Frontal cortex (tissue), 4 donors: Measurements from ENCODE around the gene PIGT. TPM values are rescaled to one million over a fixed set of nuclear protein-coding genes. Genes with fewer than 3 reads are reported as not detected.

ENCODE experiments used
- DNase-seq, 2 donors: peaks; one replicate each; pipeline ENCODE4 v3.0.0; 2012; ENCODE audit warnings: low spot score in 2 of 2
- FAIRE-seq: peaks from 2 replicates; lab custom pipeline; 2012; peaks lifted over from hg19 to GRCh38; lab: Jason Lieb, UNC
- total RNA-seq: library from RNA; depleted of rRNA; stranded (reverse); fragments of >200 nt; gene quantifications from one replicate; pipeline ENCODE4 v1.2.3, GENCODE V29; 2014
- donor health status: control.
- donor health status: control.
- donor health status: control.

The PIGT gene
- 10.2 TPM for total RNA-seq

DNA sequence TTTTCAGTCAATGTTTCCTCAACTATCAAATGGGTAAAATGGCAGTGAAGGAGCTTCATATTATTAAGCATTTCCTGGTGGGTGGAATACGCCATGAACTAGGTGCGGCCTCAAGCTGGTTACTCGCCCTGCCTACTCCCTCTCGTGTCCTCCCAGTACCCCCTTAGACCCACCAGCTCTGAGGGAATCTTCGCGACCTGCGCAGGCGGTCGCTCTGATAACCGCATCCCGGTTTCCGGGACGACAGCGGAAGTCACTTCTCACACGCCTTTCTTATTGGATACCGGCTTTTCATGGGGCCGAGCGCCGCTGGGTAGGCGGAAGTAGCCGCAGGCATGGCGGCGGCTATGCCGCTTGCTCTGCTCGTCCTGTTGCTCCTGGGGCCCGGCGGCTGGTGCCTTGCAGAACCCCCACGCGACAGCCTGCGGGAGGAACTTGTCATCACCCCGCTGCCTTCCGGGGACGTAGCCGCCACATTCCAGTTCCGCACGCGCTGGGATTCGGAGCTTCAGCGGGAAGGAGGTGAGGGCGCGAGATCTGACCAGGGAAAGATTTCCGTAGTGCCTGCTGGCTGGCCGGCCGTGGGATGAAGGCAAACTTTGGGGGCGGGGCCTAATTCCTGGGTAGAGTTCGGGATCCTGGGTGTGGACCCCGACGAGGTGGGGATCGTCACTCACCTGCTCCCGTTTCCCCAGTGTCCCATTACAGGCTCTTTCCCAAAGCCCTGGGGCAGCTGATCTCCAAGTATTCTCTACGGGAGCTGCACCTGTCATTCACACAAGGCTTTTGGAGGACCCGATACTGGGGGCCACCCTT, at the start of gene PIGT:
Gene PIGT (plus strand): TSS at position 320 of the 816 bp plus-strand sequence. CDS start 16 bp downstream, at position 336.
- peak; percentile 53 to 77 for DNase-seq
- FAIRE-seq, result no peak

DNA sequence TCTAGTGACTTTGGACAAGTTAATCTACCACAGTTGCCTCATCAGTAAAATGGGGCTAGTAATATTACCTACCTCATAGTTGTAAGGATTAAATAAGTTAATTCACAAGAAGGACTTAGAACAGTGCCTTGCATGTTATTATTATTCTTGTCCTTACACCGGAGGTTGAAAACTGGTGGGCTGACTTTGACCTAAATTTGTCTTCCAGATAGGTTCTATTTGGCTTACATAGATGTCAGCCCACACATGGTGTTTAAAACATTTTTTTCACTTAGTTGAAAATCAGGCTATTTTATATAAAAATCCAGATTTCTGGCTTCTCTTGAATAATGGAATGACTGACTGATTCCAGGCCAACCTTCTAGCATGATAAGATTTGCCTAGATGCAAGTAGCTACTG, 49.7 kb upstream of the PIGT start:
- no peak for FAIRE-seq
- DNase-seq, result no peak

DNA sequence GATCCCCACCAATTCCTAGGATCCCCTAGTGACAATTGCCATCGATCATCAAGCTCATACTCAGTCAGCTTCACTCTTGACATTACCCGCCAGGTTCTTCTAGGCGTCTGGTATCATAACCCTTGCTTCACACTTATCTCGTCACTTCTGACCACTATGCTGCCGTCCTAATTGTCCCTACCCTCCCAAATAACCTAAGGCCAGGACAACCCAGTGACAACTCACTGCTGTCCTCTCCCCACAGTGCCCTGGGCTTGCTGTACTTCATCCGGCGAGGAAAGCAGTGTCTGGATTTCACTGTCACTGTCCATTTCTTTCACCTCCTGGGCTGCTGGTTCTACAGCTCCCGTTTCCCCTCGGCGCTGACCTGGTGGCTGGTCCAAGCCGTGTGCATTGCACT, 49.3 kb upstream of the PIGT start:
- FAIRE-seq (no peak), DNase-seq (no peak)

DNA sequence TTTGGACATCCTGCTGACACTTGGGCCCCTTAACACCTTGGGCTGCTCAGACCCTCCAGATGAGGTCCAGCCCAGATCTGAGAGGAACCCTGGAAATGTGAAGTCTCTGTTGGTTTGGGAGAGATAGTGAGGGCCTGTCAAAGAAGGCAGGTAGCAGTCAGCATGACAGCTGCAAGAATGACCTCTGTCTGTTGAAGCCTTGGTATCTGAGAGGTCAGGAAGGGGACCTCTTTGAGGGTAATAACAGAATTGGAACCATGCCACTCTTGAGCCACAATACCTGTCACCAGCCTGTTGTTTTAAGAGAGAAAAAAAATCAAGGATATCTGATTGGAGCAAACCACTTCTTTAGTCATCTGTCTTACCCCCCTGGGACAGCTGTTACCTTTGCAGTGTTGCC, 48.8 kb upstream of the PIGT start:
- no peak for FAIRE-seq
- DNase-seq, result no peak

DNA sequence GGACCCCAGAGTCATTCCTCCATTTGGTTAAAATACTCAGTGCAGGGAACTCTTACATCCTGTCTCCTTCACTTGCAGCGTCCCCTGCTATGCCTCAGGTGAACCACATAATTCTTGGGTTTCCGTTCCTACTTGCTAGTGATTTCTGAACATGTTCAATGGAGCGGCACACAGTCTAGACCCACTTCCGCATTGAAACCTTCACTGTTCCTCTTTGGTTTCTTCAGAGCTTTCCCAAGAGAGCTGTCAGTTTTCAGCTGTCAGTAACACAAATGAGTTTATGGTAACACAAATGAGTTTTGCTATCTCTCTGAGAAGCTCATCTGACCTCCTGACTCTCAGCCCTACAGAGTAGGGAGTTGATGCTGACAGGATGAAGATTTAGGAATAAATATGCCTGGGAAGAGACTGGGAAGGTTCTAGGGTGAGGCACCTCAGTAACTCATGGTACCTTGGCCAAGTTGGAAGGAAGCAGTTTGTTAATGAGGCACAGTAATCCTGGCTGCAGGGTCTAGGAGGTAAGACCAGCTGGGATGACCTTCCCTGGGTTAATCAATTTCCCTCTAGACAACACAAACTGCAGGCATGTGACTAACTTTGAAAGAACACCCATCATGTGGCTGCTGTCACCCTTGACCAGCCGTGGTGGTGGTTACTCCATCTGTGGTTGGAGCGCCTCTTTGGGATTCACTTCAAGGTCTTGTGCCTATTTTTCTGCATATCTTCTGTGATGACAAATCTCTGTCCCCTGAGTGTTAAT, 47.5 kb upstream of the PIGT start:
- no peak for FAIRE-seq
- no peak for DNase-seq

DNA sequence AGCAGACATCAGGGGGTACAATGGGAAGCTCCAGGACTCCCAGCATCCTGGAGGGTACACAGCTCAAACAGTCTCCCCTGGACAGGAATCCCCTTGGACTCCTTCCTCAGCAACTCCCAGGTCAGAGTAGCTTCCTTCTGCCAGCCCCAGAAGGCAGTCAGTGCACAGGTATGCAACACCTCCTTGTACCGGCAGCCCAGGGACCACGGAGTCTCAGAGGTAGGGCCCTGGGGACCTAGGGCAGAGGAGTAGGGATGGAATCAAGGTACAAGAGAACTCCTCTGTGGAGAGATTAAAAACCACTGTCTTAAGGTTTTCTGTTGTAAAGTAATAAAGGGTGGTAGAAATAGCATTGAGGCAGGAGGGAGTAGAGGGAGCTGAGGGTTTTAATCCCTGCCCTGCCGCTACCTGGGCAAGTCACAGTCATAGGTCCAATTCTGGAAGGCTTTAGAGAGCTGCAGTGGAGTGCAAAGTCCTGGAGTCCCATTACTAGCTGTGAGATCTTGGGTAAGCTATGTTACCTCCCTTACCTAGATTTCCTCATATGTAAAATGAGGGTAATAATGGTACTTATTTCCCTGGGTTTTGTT, 45.3 kb upstream of the PIGT start:
- no peak for DNase-seq
- no peak for FAIRE-seq

DNA sequence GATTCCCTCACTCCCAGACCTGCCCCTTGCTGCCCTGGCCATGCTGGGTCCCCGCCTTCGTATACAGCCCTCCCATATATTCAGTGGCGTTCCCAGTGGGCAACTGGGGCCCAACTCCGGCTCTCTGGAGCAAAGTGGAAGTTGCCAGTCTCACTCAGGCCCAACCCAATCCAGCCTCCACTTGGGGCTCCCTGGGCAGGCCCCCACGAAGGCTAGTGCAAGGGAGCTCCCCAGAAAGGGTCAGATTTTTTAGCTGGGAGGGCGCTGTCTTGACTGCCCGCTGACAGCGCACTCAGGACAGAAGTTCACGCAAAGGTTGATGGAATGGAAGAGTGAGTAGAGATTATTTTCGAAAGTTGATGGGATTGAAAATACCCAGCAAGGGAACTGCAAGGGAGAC, 43.7 kb upstream of the PIGT start:
- DNase-seq (no peak), FAIRE-seq (no peak)

DNA sequence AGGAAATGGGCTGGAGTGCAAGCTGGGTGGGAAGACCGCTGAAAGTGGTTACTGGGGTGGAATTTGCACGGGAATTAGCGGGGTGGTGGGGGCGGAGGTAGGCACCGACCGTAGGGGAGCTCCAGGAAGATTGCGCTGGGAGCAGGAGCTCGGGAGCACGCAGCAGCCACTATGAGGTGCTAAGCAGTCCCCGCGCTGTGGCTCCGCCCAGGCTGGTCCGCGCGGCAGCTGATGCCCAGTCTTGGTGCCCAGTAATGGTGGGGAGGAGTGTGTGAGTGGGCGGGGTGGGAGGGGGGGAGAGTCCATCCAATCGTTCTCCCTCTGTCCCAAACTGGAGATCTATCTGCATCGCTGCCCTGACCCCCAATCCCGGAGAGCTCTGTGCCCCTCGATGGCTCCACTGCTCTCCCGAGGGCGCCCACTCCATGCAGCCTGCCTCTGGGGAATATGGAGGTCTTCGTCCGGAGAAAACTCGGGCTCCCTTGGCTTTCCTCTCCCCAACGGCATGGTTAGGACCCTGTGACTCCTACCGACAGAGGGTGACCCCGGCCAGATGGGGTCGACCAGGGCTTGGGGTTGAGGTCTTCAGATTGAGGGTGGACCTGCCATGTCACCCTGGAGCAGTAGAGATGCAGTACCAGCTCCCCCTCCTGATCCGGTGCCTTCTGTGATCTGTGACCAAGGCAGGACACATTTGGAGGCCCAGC, 43.1 kb upstream of the PIGT start:
- no peak for FAIRE-seq
- DNase-seq, result peak in 1 of 2 donors; percentile 55

DNA sequence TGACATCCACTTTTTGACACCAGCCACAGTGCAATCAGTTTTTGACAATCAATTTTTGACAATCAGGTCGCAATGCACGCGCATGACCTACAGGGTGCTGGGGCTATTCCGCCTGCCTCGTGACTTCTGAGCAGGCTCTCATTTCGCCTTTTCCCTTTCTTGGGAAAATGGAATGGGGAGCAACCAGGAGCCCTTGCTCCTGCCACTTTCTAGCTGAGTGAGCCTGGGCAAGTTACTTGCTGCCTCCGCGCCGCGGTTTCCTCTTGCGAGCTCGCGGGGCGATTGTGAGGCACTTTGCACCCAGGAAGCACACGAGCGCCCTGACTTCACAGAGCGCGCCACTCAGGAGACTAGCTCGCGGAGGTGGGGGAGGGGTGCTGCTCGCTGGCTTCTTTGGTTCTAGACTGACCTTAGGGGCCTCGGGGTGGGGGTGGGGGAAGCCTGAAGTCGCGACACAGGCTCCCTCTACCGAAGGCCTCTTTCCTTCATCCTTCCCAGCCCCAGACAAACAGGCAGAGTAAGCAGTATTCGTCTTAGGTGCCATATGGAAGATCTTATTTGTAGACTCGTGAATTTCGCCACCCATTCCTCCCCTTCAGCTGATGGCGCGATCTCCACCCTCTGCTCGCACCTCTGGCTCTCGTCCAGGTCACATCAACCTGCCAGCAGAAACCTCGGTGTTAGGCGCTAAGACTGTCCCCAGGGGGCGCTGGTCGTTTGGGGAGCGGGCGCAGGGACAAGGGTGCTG, 42.4 kb upstream of the PIGT start:
- FAIRE-seq, result no peak
- DNase-seq, result peak; percentile 46 to 82

DNA sequence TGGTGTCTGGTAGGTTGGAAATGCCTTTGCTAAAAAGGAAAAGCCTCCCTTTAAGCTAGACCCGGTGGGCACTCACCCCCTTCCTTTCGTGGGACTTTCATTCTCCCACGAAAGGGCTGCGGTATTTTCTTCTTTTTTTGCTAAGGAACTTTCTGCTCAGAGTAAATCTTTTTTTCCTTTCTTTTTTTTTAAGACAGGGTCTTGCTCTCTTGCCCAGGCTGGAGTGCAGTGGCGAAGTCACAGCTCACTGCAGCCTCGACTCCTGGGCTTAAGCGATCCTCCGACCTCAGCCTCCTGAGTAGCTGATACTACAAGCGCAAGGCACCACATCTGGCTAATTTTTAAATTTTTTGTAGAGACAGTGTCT, 41.9 kb upstream of the PIGT start:
- DNase-seq (no peak), FAIRE-seq (no peak)

DNA sequence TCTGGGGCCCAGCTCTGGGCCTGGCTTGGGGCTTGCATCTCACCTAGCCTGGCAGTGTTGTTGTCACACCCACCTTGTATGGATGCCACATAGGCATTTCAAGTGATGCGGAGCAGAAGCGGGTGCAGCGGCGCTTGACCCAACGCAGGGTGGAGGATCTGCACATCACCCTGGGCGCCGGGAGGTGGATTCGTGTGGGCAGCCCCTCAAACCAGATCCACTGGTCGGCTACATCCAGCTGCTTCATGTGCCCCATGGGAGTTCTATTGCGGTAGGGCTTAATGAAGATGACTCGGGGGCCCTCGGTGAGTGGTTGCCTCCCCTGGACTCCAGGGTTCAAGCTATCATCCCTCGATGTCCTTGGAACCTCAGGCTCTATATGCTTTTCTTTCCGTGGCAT, 41.0 kb upstream of the PIGT start:
- DNase-seq (no peak), FAIRE-seq (no peak)

DNA sequence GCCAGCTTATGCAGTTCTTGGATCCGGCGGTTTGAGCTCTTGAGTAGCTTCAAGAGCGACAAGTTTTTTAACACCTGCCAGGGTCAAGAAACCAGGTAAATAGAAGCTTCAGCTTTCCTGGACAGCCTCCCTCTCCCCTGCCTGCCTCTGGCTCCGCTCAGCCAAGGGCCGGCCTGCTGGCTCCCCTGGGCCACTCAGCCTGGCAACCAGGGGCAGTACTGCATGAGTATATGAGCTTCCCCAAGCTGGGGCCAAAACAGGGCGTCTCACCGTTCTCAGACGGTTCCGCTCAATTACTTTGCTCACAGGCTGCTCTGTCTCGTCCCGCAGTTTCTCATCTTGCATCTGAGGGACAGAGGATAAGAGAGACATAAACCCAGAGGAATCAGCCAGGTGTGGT, 38.7 kb upstream of the PIGT start:
- no peak for DNase-seq
- no peak for FAIRE-seq

DNA sequence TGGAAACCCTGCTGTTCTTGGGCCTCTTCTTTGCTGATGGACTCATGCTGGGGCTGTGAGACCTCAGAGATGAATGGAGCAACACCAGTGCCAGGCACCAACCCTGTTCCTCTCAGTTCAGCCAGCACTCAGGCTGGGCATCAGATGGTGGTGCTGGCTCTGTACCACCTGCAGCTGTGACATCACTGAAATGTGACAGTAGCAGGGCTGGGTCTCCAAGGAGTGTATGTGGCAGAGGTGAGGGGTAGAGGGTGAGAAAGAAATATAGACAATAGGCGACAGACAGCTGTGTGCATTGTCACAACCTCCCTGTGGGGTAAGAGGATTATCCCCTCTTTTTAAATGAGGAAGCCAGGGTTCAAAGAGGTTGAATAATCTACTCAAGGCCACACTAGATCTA, 37.8 kb upstream of the PIGT start, which contains the start of gene TP53TG5:
Gene TP53TG5 (minus strand): TSS at position 135 of the 400 bp plus-strand sequence. CDS start 89 bp downstream, at position 46.
- no peak for FAIRE-seq
- peak in 1 of 2 donors; percentile 30 for DNase-seq

DNA sequence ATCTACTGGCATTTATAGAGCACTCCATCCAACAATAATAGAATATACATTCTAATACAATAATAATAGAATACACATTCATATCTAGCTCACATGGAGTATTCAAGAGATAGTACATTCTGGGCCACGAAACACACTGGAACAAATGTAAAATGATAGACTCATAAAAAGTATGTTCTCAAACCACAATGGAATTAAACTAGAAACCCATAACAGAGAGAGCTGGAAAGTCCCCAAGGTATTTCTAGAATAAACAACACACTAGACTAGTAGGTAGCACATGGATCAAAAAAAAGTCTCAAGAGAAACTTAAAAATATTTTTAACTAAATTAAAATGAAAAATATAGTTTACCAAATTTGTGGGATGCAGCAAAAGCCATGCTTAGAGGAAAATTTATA, 28.7 kb upstream of the PIGT start:
- DNase-seq (no peak), FAIRE-seq (no peak)

DNA sequence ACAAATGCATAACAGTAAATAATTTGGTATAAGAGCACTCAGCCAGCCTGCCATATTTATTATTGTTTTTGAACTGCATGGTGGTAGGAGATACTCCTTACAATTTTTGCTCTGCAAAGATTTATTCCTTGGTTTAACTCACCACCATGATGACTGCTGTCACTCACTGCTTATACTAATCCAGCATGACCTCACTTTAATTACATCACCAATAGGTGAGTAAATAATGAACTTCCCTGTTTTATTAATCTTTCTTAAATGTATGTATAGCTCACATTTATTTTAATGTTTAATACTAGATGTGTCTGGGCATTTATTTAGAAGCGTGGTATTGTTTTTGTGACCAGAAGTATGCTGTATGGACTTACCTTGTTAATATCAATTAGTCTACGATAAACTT, 25.0 kb upstream of the PIGT start:
- DNase-seq (no peak), FAIRE-seq (no peak)

DNA sequence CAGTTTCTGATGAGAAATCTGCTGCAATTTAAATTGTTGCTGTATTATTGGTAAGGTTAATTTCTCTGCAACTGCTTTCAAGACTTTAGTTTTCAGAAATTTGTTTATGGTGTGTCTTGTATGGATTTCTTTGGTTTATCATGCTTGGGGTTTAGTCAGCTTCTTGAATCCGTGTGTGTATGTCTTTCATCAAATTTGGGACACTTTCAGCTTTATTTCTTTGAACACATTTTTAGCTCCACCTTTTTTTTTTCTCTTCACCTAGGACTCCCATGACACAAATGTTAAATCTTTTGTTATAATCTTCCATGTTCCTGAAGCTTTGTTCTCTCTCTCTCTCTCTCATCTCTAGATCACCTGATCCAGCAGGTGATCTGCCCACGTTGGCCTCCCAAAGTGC, 24.4 kb upstream of the PIGT start:
- FAIRE-seq (no peak), DNase-seq (no peak)

DNA sequence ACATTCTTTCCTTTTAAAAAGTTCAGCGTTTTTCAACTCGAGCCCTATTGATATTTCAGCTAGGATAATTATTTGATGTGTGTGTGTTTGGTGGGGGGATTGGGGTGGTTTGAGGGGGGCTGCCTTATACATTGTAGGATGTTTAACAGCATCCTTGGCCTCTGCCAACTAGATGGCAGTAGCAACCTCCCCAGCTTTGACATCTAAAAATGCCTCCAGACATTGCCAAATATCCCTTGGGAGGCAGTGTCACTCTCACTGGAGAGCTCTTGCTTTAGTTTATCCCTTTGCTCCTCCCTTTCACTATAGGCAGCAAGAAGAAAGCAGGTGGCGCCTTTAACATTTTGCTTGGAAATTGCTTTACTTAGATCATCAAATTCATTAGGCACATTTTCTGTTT, 23.2 kb upstream of the PIGT start:
- DNase-seq, result no peak
- no peak for FAIRE-seq

DNA sequence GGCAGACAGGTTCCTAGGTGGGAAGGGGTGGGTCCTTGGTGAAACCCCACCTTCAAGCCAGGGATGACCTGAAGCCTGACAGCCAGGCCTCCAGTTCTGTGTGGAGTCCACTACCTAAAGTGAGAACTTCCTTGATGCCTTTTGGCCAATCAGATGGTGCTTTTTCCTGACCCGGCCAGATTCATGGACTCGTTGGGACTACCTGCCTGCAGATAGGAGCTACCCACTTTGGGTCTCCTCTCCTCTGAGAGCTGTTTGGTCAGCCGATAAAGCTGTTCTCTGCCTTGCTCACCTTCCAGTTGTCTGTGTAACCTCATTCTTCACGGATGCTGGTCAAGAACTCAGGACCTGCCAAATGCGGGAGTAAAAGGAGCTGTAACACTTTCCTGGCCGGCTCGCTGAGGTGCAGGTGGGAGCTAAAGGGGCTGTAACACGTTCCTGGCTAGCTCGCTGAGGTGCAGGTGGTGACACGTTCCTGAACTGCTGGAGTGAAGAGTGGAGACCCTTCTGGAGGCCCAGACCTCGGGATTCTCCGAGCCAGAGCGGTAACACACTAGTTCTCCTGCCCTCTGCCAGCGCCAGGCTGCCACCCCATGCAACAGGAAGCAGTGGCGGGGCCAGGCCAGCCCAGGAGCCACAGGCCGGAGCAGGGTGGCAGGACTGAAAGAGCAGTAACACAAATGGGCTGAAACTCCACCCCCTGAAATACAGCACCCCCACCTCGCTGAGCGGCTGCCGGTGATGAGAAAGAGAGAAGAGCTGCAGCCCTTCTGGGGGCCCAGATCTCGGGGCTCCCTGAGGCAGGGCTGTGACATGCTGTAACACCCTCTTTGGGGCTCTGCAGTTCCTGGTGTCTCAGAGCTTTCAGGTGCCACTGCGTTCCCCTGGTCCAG, 21.5 kb upstream of the PIGT start:
- FAIRE-seq, result no peak

DNA sequence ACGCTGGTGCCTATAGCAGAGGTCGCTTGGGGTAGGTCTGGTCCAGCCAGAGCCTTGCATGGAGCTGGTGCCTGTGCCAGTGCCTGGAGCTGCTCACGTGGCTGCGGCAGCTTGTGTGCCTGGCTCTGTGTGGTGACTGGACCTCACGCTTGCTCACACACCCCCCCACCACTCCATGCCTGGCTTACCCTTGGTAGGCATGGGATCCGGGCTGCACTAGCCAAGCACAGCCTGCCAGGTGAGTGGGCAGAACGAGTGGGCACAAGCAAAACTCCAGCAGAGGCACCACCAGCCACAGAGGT, 20.9 kb upstream of the PIGT start:
- DNase-seq, result no peak
- FAIRE-seq, result no peak

More for the DNA sequence above, 21.5 kb upstream of the PIGT start:
- DNase-seq, result no peak
